H1 (cell line): ENCODE measurements around the gene HCST. TPM values are rescaled to one million over a fixed set of nuclear protein-coding genes. Genes with fewer than 3 reads are reported as not detected.

Source experiments
- CTCF ChIA-PET: fragments of 300-600 bp; sonication (Branson Sonifier 250); formaldehyde crosslinking; loops from one replicate; lab custom pipeline; 2021; ENCODE audit not compliant: partially characterized antibody; lab: Charles Lee
- POLR2A ChIA-PET: fragments of 300-600 bp; sonication (Branson Sonifier 250); formaldehyde crosslinking; loops from one replicate; lab custom pipeline; 2021; ENCODE audit warnings: inconsistent platforms; ENCODE audit not compliant: partially characterized antibody; lab: Charles Lee
- DNase-seq, 2 experiments: peaks; one replicate each; pipeline versions ENCODE4 v3.0.0 to v3.0.0-alpha.2; 2010 to 2022; ENCODE audit warnings: low spot score in 2 of 2, low read depth in 1 of 2, mixed read lengths in 1 of 2
- FAIRE-seq: peaks from 2 replicates; lab custom pipeline; 2011; peaks lifted over from hg19 to GRCh38; lab: Jason Lieb, UNC
- H2AFZ ChIP-seq: 2 replicates; pipeline ENCODE4 v1.8.1; 2012; ENCODE audit warnings: low read length, inconsistent platforms
- H2AK5ac ChIP-seq: 2 replicates; pipeline ENCODE4 v1.6.1; 2013; ENCODE audit warnings: low read depth, low read length
- H2BK120ac ChIP-seq: replicated peaks from 2 replicates; pipeline ENCODE3; 2013; ENCODE audit warnings: low read depth, low read length, inconsistent platforms
- H2BK12ac ChIP-seq: 2 replicates; pipeline ENCODE4 v1.6.1; 2013; ENCODE audit warnings: low read depth, low read length
- H2BK15ac ChIP-seq: 2 replicates; pipeline ENCODE4 v1.6.1; 2013; ENCODE audit warnings: low read length
- H2BK20ac ChIP-seq: 2 replicates; pipeline ENCODE4 v1.6.1; 2013; ENCODE audit warnings: low read length
- H2BK5ac ChIP-seq: 2 replicates; pipeline ENCODE4 v1.6.1; 2013; ENCODE audit warnings: low read depth, low read length
- H3K14ac ChIP-seq: 2 replicates; pipeline ENCODE4 v1.6.1; 2013; ENCODE audit warnings: inconsistent platforms; ENCODE audit not compliant: insufficient read length
- H3K18ac ChIP-seq: 2 replicates; pipeline ENCODE4 v1.6.1; 2013; ENCODE audit warnings: low read length; ENCODE audit errors: extremely low read depth
- H3K23ac ChIP-seq: 2 replicates; pipeline ENCODE4 v1.6.1; 2013; ENCODE audit warnings: inconsistent platforms; ENCODE audit not compliant: insufficient read length
- H3K23me2 ChIP-seq: 2 replicates; pipeline ENCODE4 v1.6.1; 2013; ENCODE audit warnings: low read depth, low read length
- H3K27ac ChIP-seq: 2 replicates; pipeline ENCODE4 v1.6.1; 2011; ENCODE audit warnings: low read depth, low read length, inconsistent platforms
- H3K27me3 ChIP-seq, 4 experiments: replicated peaks in 1 of 4; 1 replicate in 1 of 4; 2 replicates in 3 of 4; pipeline versions ENCODE4 v1.6.1 to v1.8.1; 2011 to 2013; ENCODE audit warnings: low read length in 3 of 4, mild to moderate bottlenecking in 3 of 4, inconsistent platforms in 2 of 4, mixed read lengths in 2 of 4, moderate library complexity in 1 of 4; ENCODE audit not compliant: control insufficient read depth in 3 of 4, insufficient read depth in 3 of 4; ENCODE audit errors: extremely low read depth in 1 of 4
- H3K36me3 ChIP-seq, 4 experiments: 2 replicates each; pipeline versions ENCODE4 v1.6.1 to v1.8.1; 2011 to 2013; ENCODE audit warnings: mild to moderate bottlenecking in 4 of 4, low read length in 3 of 4, moderate library complexity in 2 of 4, control low read depth in 1 of 4, inconsistent platforms in 1 of 4; ENCODE audit not compliant: insufficient read depth in 4 of 4, control insufficient read depth in 2 of 4
- H3K4ac ChIP-seq: replicated peaks from 2 replicates; pipeline ENCODE3; 2013; ENCODE audit warnings: low read length, low read depth, mixed read lengths, inconsistent platforms; ENCODE audit not compliant: insufficient read length
- H3K4me1 ChIP-seq, 4 experiments: replicated peaks in 1 of 4; 1 replicate in 1 of 4; 2 replicates in 3 of 4; pipeline versions ENCODE4 v1.6.1 to v1.8.1; 2011 to 2013; ENCODE audit warnings: low read length in 3 of 4, inconsistent platforms in 2 of 4, mixed read lengths in 1 of 4; ENCODE audit not compliant: insufficient read depth in 4 of 4, control insufficient read depth in 3 of 4
- H3K4me2 ChIP-seq, 2 experiments: 2 replicates each; pipeline versions ENCODE4 v1.6.1 to v1.8.1; 2011 to 2013; ENCODE audit warnings: low read depth in 2 of 2, low read length in 2 of 2, control low read depth in 1 of 2, inconsistent platforms in 1 of 2, mild to moderate bottlenecking in 1 of 2; ENCODE audit not compliant: insufficient read depth in 1 of 2
- H3K4me3 ChIP-seq, 4 experiments: fragments of 200-600, 300-600 bp in 1 of 4; sonication (generic), shearing (Covaris generic), sonication (Bioruptor Twin) in 1 of 4; 2 replicates each; pipeline versions ENCODE4 v1.5.1 to v1.8.1; 2011 to 2016; ENCODE audit warnings: low read length in 4 of 4, low read depth in 3 of 4, control low read depth in 2 of 4, inconsistent platforms in 2 of 4, mild to moderate bottlenecking in 2 of 4, mixed read lengths in 1 of 4, moderate library complexity in 1 of 4; ENCODE audit not compliant: insufficient read depth in 2 of 4; ENCODE audit errors: extremely low read depth in 1 of 4
- H3K56ac ChIP-seq: replicated peaks from 2 replicates; pipeline ENCODE3; 2013; ENCODE audit warnings: low read depth, mild to moderate bottlenecking, mixed read lengths, low read length, inconsistent platforms; ENCODE audit not compliant: insufficient read length
- H3K79me1 ChIP-seq: 2 replicates; pipeline ENCODE4 v1.6.1; 2013; ENCODE audit warnings: low read depth, low read length, control low read depth
- H3K79me2 ChIP-seq, 2 experiments: 2 replicates each; pipeline versions ENCODE4 v1.6.1 to v1.8.1; 2012 to 2013; ENCODE audit warnings: low read length in 2 of 2, mild to moderate bottlenecking in 2 of 2, inconsistent platforms in 1 of 2; ENCODE audit not compliant: insufficient read depth in 2 of 2, control insufficient read depth in 1 of 2
- H3K9ac ChIP-seq, 4 experiments: replicated peaks in 1 of 4; 1 replicate in 1 of 4; 2 replicates in 3 of 4; pipeline versions ENCODE4 v1.6.1 to v1.8.1; 2011 to 2013; ENCODE audit warnings: low read depth in 3 of 4, low read length in 3 of 4, control low read depth in 2 of 4, mild to moderate bottlenecking in 2 of 4, moderate library complexity in 2 of 4, inconsistent platforms in 1 of 4; ENCODE audit errors: extremely low read depth in 1 of 4
- H3K9me3 ChIP-seq, 2 experiments: 2 replicates each; pipeline versions ENCODE4 v1.6.1 to v1.8.1; 2012 to 2013; ENCODE audit warnings: mild to moderate bottlenecking in 2 of 2, moderate library complexity in 2 of 2, control low read depth in 1 of 2, inconsistent platforms in 1 of 2, low read depth in 1 of 2, low read length in 1 of 2, mixed read lengths in 1 of 2; ENCODE audit not compliant: insufficient read depth in 2 of 2
- H4K20me1 ChIP-seq, 2 experiments: replicated peaks in 1 of 2; 2 replicates each; pipeline versions ENCODE3 to v1.8.1; 2011 to 2013; ENCODE audit warnings: inconsistent platforms in 2 of 2, low read length in 2 of 2, mild to moderate bottlenecking in 1 of 2; ENCODE audit not compliant: insufficient read depth in 2 of 2, control insufficient read depth in 1 of 2
- H4K5ac ChIP-seq: 2 replicates; pipeline ENCODE4 v1.6.1; 2013; ENCODE audit warnings: low read length, low read depth, mixed read lengths, inconsistent platforms; ENCODE audit not compliant: insufficient read length
- H4K8ac ChIP-seq: 2 replicates; pipeline ENCODE4 v1.8.0; 2013; ENCODE audit warnings: mild to moderate bottlenecking, moderate library complexity, low read length, inconsistent platforms; ENCODE audit not compliant: insufficient read depth; ENCODE audit errors: extremely low read depth
- H4K91ac ChIP-seq: replicated peaks from 2 replicates; pipeline ENCODE3; 2013; ENCODE audit warnings: low read length, mixed read lengths, inconsistent platforms; ENCODE audit not compliant: insufficient read length
- BRCA1 ChIP-seq: IDR thresholded peaks from 2 replicates; pipeline ENCODE4 v1.6.1; 2012; ENCODE audit warnings: low read depth, low read length, improper control_type of control experiment
- JUN ChIP-seq: IDR thresholded peaks from 2 replicates; pipeline ENCODE4 v1.6.1; 2011; ENCODE audit warnings: low read depth, mild to moderate bottlenecking, improper control_type of control experiment, low read length
- KDM4A ChIP-seq: IDR thresholded peaks from one replicate; pipeline ENCODE4 v1.7.1; 2012; ENCODE audit warnings: low read depth, mild to moderate bottlenecking, moderate library complexity, low read length, inconsistent platforms; ENCODE audit not compliant: severe bottlenecking
- KDM5A ChIP-seq: fragments of 200-600 bp; IDR thresholded peaks from 2 replicates; pipeline ENCODE4 v1.7.1; 2012; ENCODE audit warnings: mild to moderate bottlenecking, low read length, inconsistent platforms, mixed read lengths
- POLR2AphosphoS5 ChIP-seq: IDR thresholded peaks from 2 replicates; pipeline ENCODE4 v1.6.1; 2011; ENCODE audit warnings: low read depth, low read length
- POU5F1 ChIP-seq: IDR thresholded peaks from 2 replicates; pipeline ENCODE4 v1.6.1; 2011; ENCODE audit warnings: low read depth, mild to moderate bottlenecking, low read length, moderate library complexity
- RBBP5 ChIP-seq: IDR thresholded peaks from 2 replicates; pipeline ENCODE4 v1.7.1; 2012; ENCODE audit warnings: low read depth, mild to moderate bottlenecking, inconsistent platforms, low read length, moderate library complexity, borderline replicate concordance
- SIN3A ChIP-seq, 2 experiments: IDR thresholded peaks in 1 of 2; conservative IDR thresholded peaks in 1 of 2; 2 replicates each; pipeline ENCODE4 v1.6.1; 2011 to 2012; ENCODE audit warnings: low read length in 2 of 2, improper control_type of control experiment in 1 of 2, low read depth in 1 of 2, mild to moderate bottlenecking in 1 of 2
- TAF1 ChIP-seq: IDR thresholded peaks from 2 replicates; pipeline ENCODE4 v1.6.1; 2011; ENCODE audit warnings: mild to moderate bottlenecking, low read depth, low read length
- TBP ChIP-seq: IDR thresholded peaks from 2 replicates; pipeline ENCODE4 v1.6.1; 2011; ENCODE audit warnings: low read depth, low read length, improper control_type of control experiment
- WGBS, 2 experiments: shearing (Covaris generic) in 1 of 2; methylation state at CpG; one replicate each; pipeline versions ENCODE4 v1.1.6 to v1.1.7; 2013 to 2015; ENCODE audit warnings: low lambda C conversion rate in 2 of 2, mixed read lengths in 2 of 2, inconsistent platforms in 1 of 2, low coverage in 1 of 2, missing lambda C conversion rate in 1 of 2; ENCODE audit not compliant: insufficient replicate concordance in 2 of 2, insufficient coverage in 1 of 2, insufficient read length in 1 of 2; ENCODE audit errors: extremely low coverage in 1 of 2, missing lambda C conversion rate in 1 of 2; 5-methylcytosine and 5-hydroxymethylcytosine counted together
- polyA plus RNA-seq, 7 experiments: library from polyadenylated mRNA; depleted of rRNA in 3 of 7; stranded (reverse) in 5 of 7; unstranded in 2 of 7; fragments of >200 nt in 5 of 7; fragments of 200-250 nt in 2 of 7; gene quantifications; 1 replicate in 5 of 7; 2 replicates in 1 of 7; 4 replicates in 1 of 7; pipeline versions ENCODE4 v1.2.1 to v1.2.3, GENCODE V29; 2011 to 2013; ENCODE audit warnings: missing spikeins in 2 of 7, mixed read lengths in 2 of 7
- total RNA-seq: library from RNA; stranded (reverse); fragmentation: NEBNext Ultra II Directional; extraction: Animal tissue kit (Norgen Biotek cat#: 25700); gene quantifications from 2 replicates; pipeline ENCODE4 v1.2.1, GENCODE V29; 2021

HCST gene
- total and polyA plus RNA-seq, 2 of the 8 experiments (the other 6 are each of a cell fraction or from before 2014, with no cell fraction given), result 2.8 TPM; not detected in 1

DNA sequence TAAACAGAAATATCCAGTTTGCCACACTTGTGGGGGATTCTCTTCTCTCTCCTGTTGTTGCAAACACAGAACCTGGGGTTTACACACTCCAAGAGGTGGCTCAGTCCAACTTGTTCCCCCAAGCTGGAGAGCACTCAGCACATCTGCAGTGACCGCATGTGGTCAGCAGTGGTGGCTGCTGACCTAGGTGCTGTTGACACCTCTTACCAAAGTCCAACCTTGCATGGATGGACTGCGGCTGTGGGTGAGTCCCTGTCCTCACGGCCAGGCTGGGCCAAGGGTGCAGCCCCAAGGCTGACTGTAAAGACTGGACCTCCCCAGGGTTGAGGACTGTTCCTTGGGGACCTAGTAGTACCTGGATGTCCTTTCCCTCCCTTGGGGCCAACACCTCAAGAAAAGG, 39.9 kb downstream of the HCST start:
- no peak overlapping the region for H3K18ac ChIP-seq
- H2BK12ac ChIP-seq, result no peak overlapping the region
- H2BK15ac ChIP-seq, result no peak overlapping the region
- H2BK20ac ChIP-seq, result no peak overlapping the region
- peaks cover 0 to 5% of the 10 kb centered on the region in 2 experiments; a peak in 1 of 4 replicates for H3K79me2 ChIP-seq
- peaks cover 0 to 26% of the 10 kb centered on the region in 2 experiments for H4K20me1 ChIP-seq
- no peak overlapping the region for H3K27ac ChIP-seq
- no peak overlapping the region for H3K4ac ChIP-seq
- WGBS, 2 experiments, result 91% methylated on average over 3 of the region's 3 CpGs; no CpG with 5 or more reads in 1 of the 2 experiments
- peaks cover 0 to 4% (median 0%) of the 10 kb centered on the region in 4 experiments; a peak in 2 of 7 replicates for H3K4me1 ChIP-seq
- H3K9ac ChIP-seq, result no peak overlapping the region
- H3K36me3 ChIP-seq, result peaks cover 0 to 19% (median 3%) of the 10 kb centered on the region in 4 experiments; a peak in 1 of 8 replicates
- no peak overlapping the region for H2AFZ ChIP-seq
- no peak overlapping the region for H4K91ac ChIP-seq
- no peaks in the 10 kb centered on the region; a peak in 1 of 7 replicates for H3K27me3 ChIP-seq
- no peak for FAIRE-seq
- CTCF ChIA-PET, result no interaction called here
- H3K56ac ChIP-seq, result no peak overlapping the region
- POLR2A ChIA-PET, result no interaction called here
- H2AK5ac ChIP-seq, result no peak overlapping the region
- peaks cover 10% of the 10 kb centered on the region; the same call in 1 of the 2 replicates for H3K23me2 ChIP-seq
- no peak for DNase-seq
- no peak overlapping the region for H2BK5ac ChIP-seq
- H4K5ac ChIP-seq, result no peak overlapping the region
- H3K9me3 ChIP-seq, result no peaks in the 10 kb centered on the region
- H3K23ac ChIP-seq, result no peak overlapping the region
- H4K8ac ChIP-seq, result no peak overlapping the region
- H2BK120ac ChIP-seq, result no peak overlapping the region
- H3K79me1 ChIP-seq, result peaks cover 2% of the 10 kb centered on the region; the same call in 1 of the 2 replicates
- no peak overlapping the region for H3K14ac ChIP-seq
- no peak overlapping the region for H3K4me3 ChIP-seq
- H3K4me2 ChIP-seq, result no peak overlapping the region
- TF ChIP-seq BRCA1 (no peak), KDM5A (no peak), RBBP5 (no peak), JUN (no peak), POU5F1 (no peak), TAF1 (no peak), KDM4A (no peak), SIN3A (conservative IDR thresholded peaks at IDR 0.05 in 1 of 2, IDR thresholded peaks at IDR 0.05 in 1 of 2; ENCODE audit: low read depth in 1 of 2, low read length in 2 of 2) (no peak), TBP (no peak), POLR2AphosphoS5 (no peak)
